Measurements from ENCODE around the gene TPRX1.

DNA sequence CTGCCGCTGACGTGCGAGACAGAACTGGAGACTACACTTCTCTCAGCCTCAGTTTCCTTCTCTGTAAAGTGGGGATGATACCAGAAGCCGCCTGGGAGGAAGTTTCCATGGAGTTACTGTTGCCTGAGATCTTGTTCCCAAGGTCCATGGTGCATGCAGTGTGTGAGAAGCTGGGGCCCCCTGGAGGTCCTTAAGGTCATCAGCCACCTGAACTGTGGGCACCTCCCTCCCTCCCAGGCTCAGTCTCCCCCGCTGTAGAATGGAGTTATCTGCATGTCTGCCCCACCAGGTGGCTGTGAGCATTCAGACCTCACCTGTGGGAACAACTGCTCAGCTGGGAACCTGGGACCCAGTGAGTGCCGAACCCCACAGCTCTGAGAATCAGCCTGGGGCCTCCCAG, 20.0 kb upstream of the TPRX1 start:
- TF ChIP-seq RFX5 (IDR thresholded peaks at IDR 0.05; ENCODE audit: low read depth, low read length) (no peak), POLR2A (IDR thresholded peaks at IDR 0.05; ENCODE audit: low read depth, low read length) (no peak), NFE2L2 (IDR thresholded peaks at IDR 0.05; ENCODE audit: low read depth, low read length) (no peak), CEBPB (IDR thresholded peaks at IDR 0.05; ENCODE audit: low read depth, low read length) (no peak), RAD21 (IDR thresholded peaks at IDR 0.05; ENCODE audit: low read length) (no peak), RCOR1 (IDR thresholded peaks at IDR 0.05; ENCODE audit: insufficient replicate concordance, low read length) (no peak), FOS (IDR thresholded peaks at IDR 0.05; ENCODE audit: low read depth, low read length) (no peak)
- TF ChIP-seq, protein P1, sequence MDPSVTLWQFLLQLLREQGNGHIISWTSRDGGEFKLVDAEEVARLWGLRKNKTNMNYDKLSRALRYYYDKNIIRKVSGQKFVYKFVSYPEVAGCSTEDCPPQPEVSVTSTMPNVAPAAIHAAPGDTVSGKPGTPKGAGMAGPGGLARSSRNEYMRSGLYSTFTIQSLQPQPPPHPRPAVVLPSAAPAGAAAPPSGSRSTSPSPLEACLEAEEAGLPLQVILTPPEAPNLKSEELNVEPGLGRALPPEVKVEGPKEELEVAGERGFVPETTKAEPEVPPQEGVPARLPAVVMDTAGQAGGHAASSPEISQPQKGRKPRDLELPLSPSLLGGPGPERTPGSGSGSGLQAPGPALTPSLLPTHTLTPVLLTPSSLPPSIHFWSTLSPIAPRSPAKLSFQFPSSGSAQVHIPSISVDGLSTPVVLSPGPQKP (IDR thresholded peaks at IDR 0.05; ENCODE audit: borderline replicate concordance, low read depth, low read length) = no peak
- TF ChIP-seq, protein P2, sequence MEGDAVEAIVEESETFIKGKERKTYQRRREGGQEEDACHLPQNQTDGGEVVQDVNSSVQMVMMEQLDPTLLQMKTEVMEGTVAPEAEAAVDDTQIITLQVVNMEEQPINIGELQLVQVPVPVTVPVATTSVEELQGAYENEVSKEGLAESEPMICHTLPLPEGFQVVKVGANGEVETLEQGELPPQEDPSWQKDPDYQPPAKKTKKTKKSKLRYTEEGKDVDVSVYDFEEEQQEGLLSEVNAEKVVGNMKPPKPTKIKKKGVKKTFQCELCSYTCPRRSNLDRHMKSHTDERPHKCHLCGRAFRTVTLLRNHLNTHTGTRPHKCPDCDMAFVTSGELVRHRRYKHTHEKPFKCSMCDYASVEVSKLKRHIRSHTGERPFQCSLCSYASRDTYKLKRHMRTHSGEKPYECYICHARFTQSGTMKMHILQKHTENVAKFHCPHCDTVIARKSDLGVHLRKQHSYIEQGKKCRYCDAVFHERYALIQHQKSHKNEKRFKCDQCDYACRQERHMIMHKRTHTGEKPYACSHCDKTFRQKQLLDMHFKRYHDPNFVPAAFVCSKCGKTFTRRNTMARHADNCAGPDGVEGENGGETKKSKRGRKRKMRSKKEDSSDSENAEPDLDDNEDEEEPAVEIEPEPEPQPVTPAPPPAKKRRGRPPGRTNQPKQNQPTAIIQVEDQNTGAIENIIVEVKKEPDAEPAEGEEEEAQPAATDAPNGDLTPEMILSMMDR (conservative IDR thresholded peaks at IDR 0.05; ENCODE audit: low read depth, low read length) = no peak

Data from IMR-90 (cell line).